ENCODE data around the gene HHATL.

Gene HHATL

DNA sequence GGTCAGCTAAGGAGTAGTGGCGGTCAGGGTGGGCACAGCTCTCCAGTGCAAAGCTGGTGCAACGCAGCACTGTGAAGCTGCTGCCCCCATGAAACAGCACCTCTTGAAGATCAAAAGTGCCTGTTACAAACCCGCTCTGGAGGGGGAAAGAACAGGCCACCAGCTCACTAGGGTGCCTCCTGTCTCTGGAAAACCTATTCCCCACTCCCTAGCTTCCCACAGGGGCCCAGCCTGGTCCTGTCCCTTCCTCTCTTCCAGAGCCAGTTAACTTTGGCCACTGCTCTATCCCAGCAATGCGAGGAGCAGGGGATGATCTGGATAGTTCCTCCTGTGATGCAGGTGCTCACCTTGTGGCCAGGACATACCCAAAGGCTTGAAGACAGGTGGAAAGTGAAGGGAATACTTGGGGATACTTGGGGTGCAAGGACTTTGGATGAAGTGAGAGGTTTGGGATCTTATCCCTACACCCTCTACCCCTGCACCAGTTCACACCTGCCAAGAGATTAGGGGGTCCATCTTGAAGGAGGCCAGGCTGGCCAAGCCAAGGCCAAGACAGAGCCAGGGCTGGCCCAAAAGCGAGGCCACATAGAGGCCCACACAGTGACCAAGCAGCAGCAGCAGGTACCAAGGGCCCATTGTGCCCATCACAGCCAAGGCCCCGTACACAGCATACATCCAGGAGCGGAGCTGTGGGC lies 4.2 kb downstream of the HHATL start:
- DNase-seq (ENCODE audit: low read depth in 2 of 2): no peak

DNA sequence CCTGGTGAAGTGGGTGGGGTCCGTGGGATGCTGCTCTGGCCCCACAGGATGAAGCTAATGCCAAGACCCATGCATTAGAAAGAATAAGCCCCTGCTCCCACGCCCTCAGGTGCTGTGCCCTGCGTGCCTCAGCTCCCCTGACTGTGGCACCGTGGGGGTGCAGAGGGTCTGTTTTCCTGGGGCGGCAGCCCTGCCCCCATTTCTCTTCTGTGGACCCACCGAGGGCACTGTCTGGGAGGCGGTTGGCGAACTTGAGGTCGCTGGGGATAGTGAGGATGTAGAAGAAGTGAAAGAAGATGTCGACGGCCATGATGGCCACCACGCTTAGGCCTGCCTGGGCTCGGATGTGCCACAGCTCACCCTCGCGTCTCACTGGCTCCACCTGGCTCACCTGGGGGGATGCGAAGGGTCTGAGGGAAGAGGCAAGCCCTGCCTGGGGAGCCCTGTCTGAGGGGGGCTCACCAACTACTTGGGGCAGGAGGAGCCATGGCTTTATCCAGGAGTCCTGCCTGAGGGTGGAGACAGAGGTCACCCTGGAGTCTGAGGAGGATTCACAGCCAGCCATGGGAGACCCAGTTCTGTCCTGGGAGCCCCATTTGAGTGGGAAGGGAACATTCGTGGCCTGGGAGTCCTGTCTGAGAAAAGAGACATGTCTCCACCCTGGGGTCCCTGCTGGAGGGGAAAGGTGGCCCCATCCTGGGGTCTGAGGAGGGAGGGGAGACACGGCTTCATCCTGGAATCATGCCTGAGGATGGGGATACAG lies 5.1 kb downstream of the HHATL start:
- DNase-seq (ENCODE audit: low read depth in 2 of 2): no peak

DNA sequence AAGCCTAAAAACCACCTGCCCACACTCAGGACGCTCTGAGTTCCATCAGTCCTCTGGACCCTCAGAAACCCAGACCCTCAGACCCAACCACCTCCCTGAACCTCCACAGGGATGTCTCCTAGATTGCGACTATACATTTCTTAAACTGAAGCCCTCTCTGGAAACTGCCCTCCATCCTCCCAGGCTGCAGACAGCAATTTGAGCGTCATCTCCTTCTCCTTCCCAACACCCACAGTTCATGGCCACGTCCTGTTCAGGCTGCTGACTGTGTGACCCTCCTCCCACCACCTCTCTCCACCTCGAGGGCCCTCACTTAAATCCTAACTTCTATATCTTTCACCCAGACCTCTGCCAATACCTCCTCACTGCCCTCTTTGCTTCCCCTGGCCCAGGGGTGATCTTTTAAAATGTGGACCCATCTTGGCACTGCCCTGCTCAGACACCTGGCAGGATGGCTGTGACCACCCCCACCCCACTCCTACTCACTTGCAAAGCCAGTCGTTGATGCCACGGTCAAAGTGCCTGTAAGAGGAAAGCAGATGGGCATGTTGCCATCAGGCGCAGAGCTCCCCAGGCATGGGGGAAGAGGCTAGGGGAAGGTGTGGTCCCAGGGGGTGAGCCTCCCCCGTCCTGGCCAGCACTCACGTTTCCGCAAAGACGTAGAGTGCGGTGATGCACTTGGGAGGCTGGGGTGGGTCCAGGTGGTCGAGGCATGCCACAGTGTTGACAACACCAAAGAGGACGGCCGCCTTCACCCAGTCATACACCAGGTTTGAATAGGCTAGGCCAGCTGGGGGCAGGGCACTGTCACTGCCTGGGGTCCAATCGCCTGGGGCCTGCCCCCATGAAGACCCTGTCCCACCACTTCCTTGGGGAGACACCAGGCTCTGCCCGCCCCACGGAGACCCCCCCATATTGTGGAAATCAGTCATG lies 6.0 kb downstream of the HHATL start:
- DNase-seq (ENCODE audit: low read depth in 2 of 2): no peak

DNA sequence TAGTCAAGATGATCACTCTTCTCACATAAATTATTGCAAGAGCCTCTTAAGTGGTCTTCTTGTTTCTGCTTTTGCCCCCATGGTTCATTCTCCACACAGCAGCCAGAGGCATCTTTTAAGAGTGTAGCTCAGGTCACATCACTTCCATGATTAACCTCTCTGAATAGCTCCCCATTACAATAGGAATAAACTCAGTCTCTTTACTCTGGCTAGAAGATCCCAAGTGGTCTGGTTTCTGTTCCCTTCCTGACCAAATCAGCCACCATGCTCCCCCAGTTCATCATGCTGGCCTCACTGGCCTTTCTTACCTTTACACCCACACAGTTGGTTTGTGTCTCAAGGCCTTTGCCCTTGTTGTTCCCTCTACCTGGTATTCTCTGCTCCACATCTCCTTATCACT lies 8.2 kb downstream of the HHATL start:
- DNase-seq (ENCODE audit: low read depth in 2 of 2): no peak

DNA sequence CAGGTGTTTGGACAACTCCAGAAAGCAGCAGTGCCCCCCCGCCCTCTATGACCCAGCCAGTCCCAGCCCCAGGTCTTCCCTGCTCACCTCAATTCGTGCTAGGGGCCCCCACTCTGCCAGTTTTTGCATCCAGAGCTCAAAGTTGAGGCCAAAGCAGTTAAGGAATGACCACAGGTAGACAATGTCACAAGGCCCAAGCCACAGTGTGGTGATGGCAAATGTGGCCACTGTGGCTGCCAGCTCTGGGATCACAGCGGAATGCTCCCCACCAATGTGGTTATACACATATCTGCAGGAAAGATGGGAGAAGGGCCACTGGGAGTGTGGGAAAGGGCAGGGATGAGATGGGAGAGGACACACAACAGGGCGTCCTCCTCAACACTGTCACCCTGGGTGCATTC lies 9.1 kb downstream of the HHATL start:
- no peak for DNase-seq (ENCODE audit: low read depth in 2 of 2)

DNA sequence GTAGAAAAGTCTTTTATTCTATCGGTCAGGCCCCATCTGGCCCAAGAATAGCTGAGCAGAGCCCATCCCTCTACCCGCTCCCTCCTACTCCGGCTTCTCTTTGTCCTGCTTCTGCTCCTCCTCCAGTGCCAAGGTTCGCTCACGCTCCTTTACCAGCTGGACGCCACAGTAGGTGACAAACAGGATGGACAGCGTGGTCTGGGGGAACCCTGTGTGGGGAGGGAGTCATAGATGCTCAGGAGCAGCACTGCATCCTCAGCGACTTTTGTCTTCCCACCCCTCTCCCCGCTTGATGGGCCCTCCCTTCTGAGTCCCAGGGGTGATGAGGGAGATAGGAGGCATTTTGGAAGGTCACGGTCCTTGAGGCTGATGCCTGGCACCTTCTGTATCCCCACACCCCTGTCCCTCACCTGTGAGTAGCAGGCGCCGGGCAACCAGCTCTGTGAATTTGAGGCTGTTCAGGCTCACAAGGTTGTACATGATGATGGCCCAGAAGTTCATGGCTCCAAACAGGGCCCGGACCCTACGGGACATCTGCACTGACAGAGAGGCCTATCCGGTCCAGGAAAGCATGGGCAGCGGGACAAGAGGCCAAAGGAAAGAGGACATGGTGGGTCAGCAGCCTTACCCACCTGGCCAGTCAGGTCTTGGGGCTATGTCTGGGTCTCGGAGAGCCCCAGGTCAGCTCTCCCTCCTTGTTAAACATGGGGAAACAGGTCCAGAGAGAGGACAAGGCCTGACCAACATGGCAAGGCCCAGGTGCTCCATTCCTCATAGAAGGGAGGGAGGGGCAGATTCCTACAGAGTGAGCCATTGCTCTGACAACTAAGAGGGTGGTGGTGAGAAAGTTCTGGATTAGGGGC lies 9.7 kb downstream of the HHATL start:
- no peak for DNase-seq (ENCODE audit: low read depth in 2 of 2)

DNA sequence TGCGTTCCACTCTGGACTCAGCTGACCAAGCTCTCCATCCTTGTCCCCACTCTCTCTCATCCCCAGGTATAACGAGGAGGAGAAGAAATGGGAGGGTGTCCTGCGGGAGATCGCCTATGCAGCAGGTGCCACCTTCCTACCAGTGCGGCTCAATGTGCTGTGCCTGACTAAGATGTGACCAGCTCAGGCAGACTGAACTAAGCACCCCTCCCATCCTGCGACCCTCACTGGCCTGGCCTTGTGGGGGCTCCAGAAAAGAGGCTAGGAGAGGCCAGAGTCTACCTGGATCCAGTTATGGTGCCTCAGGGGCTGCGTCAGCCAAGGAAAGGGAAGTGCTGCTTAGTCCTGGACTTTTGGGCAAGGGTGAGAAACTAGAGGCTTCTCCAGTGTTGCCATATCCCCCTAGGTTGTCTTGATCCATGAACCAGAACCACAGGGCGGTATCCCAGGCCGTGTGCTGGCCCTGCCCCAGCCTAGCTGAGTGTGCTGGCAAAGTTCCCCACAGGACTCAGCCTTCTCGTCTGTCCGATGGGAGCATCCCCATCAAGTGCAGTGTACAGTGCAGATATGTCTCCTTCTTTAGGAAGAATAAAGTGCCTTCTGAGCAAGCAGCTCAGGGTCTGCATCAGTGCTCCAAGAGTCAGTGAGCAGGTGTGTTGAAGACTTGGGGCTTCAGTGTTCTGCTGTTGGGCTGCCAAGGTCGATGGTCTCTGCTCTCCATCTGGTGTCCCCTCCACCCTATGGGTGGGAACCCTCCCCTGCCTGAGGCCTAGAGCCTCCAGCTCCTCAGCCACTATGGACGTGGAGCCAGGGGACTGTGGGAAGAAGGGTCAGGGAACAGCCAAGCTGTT lies 10.6 kb downstream of the HHATL start:
- no peak for DNase-seq (ENCODE audit: low read depth in 2 of 2)

DNA sequence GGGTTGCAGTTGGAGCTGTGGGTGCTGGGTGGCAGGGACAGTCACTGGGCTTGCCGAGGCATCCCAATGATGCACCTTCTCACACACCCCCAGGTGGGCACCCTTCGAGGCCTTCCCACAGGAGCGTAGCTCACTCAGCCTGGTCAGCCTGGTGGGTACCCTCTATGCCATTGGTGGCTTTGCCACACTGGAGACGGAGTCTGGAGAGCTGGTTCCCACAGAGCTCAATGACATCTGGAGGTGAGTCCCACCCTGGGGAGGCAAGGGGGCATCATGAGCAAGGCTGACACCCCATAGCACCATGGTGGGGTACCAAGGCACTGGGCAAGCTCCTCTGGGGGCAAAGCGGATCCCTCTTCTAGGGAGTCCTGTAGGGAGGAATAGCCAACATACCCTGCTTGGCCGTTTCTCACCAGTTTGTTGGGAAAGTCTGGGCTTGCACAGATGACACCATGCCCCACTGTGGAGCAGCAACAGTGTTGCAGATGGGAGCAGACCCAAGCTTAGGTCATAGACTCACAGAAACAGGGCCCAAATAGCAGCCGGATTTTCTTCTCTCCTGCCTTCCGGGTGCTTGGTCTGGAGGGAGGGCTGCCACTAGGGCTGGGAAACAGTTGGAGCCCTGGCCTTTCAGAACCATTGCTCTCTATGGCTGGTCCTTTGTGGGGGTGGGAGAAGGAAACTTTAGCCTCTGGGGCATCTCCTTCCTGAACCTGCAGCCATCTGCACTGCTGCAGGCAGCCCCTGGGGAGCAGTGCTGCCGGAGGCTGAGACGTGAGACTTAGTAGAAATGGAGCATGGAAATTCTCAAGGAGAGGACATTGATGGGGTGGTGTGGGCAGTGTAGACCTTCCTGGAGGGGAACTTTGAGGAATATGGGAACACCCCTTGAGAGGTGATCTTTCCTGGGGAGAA lies 11.6 kb downstream of the HHATL start:
- no peak for DNase-seq (ENCODE audit: low read depth in 2 of 2)

DNA sequence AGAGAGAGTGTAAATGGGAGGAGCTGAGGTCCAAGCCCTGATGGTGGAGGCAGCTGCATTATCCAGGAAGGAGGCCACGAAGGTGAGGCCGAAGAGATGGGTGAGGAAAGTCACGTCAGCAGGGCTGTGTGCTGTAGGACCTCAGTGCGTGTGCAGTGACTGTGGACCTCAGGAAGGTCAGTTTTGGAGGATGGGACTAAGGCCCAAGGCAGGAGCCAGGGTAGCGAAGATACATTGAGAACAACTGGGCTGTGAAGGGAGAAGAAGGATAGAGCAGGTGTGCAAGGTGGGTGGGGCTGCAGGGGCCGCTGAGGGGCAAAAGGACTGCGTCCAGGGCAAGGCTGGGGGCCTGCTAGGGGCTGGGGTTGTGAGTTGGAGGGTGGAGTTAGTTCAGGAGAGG lies 12.4 kb downstream of the HHATL start:
- no peak for DNase-seq (ENCODE audit: low read depth in 2 of 2)

DNA sequence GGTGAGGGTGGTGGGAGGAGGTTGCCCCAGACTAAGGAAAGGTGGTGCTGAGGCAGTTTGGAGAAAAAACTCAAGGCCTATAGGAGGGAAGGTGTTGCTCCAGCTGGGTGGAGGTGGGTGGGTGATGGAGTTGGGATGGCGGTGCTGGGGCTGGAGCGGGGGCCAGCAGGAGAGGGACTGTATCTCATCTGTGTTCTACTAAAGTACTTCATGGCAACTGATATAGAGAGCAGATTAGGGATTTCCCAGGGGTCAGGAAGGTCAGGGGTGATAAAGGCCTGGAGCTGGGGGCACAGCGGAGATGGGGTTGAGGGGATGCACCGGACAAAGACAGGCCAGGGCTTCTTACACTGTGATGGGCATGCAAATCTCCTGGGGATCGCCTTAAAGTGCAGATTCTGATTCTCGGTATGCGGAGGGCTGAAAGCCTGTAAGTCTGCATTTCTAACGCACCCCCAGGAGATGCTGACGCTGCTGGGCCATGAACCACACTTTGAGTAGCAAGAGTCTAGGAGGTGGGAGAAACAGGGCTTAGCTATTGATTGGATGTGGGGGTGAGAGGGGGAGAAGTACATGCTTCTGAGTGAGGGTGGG lies 13.1 kb downstream of the HHATL start:
- DNase-seq (ENCODE audit: low read depth in 2 of 2): no peak

DNA sequence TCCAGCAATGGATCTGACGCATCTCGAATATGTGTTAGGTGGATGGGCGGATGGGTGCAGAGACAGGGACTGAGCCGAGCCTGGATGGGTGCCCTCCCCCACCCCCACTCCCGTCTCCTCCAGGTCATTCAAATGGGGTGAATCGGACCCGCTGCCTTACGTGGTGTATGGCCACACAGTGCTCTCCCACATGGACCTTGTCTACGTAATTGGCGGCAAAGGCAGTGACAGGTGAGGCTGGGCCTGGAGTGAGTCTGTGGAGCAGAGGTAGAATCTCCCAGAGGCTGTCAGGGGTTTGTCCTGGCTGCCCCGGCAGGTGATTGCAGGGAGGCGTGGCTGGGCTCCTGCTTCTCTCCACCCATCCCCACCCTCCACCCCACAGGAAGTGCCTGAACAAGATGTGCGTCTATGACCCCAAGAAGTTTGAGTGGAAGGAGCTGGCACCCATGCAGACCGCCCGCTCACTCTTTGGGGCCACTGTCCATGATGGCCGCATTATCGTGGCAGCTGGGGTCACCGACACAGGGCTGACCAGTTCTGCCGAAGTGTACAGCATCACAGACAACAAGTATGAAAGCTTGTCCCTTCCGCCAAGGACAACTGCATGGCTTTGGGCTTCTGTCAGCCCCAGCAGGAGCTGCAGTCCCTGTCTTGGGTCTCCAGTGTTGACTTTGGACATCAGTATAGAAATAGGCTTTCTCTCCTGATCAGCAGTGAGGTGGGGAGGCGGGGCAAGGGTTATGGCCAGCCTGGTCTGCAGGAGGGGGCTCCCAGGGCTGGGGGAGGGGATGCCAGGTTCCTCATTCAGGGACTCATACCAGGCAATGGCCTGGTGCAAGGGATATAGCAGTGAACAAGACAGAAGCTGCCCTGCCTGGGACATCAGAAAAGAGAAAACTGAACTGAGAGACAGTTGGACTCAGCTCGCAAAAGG lies 13.8 kb downstream of the HHATL start:
- no peak for DNase-seq (ENCODE audit: low read depth in 2 of 2)

DNA sequence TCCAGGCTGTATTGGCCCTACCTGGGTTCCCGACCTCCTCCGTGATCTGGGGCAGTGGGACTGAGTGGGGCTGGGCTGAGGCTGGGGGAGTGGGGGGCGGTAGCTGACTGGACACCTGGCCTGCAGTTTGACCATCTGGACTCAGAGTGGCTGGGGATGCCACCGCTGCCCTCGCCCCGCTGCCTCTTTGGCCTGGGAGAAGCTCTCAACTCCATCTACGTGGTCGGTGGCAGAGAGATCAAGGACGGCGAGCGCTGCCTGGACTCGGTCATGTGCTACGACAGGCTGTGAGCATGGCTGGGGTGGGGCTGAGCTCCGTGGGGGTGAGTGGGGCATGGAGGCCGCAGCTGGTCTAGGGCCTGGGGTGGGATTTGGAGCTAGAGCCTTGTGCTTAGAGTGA lies 14.6 kb downstream of the HHATL start:
- no peak for DNase-seq (ENCODE audit: low read depth in 2 of 2)

DNA sequence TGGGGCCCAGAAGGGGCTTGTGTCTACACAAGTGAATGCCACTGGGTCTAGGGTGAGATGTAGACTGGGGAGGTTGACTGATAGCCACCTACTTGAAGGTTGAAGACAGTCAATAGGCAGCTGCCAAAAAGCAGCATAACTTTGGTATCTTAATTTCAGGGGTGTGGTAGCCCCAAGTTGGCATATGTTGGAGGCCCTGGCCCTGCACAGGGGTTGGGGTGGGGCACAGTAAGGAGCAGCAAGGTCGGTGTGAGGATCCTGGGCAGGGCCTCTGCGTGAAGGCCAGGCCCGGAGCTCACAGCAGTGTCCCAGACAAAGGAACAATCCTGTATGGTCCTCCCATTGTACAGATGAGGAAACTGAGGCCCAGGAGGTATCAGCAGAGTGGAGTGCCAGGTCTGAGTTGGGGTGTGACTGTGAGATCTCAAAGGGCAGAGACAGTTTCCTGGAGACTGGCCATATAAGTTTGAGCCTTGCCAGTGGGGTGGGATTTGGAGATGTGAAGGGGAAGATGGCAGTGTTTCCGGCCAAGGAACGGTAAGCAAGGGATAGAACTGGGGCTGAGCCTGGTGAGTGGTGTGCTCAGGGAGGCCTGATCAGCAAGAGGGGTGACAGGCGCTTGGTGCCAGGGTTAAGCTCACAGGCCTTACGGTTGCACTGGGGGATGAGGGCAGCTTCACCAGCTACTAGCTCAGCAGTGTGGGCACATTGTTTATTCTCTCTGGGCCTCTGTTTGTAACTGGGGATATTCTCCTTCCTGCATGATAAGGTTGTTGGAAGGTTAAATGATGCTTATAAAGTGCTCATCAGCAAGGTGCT lies 15.6 kb downstream of the HHATL start:
- DNase-seq (ENCODE audit: low read depth in 2 of 2): no peak

DNA sequence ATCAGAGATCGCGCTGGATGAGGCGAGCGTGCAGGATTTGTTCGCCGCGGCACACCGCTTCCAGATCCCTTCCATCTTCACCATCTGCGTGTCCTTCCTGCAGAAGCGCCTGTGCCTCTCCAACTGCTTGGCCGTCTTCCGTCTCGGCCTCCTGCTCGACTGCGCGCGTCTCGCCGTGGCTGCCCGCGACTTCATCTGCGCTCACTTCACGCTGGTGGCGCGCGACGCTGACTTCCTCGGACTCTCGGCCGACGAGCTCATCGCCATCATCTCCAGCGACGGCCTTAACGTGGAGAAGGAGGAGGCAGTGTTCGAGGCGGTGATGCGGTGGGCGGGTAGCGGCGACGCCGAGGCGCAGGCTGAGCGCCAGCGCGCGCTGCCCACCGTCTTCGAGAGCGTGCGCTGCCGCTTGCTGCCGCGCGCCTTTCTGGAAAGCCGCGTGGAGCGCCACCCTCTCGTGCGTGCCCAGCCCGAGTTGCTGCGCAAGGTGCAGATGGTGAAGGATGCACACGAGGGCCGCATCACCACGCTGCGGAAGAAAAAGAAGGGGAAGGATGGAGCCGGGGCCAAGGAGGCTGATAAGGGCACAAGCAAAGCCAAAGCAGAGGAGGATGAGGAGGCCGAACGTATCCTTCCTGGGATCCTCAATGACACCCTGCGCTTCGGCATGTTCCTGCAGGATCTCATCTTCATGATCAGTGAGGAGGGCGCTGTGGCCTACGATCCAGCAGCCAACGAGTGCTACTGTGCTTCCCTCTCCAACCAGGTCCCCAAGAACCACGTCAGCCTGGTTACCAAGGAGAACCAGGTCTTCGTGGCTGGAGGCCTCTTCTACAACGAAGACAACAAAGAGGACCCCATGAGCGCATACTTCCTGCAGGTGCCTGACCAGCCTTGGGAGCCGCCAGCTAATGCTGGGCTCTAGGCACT lies 16.4 kb downstream of the HHATL start:
- no peak for DNase-seq (ENCODE audit: low read depth in 2 of 2)

DNA sequence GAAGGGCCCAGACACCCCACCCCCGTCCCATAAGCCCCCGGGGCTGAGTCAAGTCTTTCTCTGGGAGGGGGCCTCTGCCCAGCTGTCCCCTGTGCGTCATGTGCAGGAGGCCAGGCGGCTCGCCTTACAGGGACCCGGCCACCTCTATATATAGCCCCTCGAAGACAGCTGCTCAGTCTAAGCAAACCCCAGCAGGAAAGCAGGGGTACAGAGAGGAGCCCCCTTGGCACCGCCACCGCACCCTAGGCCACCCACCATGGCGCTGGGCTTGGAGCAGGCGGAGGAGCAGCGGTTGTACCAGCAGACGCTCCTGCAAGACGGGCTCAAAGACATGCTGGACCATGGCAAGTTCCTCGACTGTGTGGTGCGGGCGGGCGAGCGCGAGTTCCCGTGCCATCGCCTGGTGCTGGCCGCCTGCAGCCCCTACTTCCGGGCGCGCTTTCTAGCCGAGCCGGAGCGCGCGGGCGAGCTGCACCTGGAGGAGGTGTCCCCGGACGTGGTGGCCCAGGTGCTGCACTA lies 17.2 kb downstream of the HHATL start, which contains the start of gene KLHL40:
Gene KLHL40 (plus strand): TSS at position 175 of the 519 bp plus-strand sequence. CDS start 82 bp downstream, at position 257.
- DNase-seq (ENCODE audit: low read depth in 2 of 2): no peak
